ENCODE results near the gene RAB5A.

DNA sequence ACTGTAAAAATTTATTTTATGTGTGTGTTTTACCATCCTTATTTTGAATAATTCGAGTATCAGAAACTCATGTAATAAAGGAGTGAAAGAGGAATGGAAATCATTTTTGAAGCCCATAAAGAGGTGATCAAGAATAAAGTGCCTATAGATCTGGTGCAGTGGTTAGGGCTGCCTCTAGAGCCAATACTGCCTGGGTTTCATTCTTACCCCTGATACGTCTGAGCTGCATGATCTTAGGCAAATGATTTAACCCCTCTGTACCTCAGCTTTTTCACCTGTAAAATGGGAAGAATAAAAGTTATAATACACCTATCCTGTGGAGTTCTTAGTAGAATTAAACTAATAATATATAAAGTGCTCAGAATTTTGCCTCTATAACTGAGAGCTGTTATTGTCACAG is 43.2 kb upstream of the RAB5A start:
- TF ChIP-seq, protein P1, sequence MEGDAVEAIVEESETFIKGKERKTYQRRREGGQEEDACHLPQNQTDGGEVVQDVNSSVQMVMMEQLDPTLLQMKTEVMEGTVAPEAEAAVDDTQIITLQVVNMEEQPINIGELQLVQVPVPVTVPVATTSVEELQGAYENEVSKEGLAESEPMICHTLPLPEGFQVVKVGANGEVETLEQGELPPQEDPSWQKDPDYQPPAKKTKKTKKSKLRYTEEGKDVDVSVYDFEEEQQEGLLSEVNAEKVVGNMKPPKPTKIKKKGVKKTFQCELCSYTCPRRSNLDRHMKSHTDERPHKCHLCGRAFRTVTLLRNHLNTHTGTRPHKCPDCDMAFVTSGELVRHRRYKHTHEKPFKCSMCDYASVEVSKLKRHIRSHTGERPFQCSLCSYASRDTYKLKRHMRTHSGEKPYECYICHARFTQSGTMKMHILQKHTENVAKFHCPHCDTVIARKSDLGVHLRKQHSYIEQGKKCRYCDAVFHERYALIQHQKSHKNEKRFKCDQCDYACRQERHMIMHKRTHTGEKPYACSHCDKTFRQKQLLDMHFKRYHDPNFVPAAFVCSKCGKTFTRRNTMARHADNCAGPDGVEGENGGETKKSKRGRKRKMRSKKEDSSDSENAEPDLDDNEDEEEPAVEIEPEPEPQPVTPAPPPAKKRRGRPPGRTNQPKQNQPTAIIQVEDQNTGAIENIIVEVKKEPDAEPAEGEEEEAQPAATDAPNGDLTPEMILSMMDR (conservative IDR thresholded peaks at IDR 0.05; ENCODE audit: low read length) = no peak
- TF ChIP-seq EZH2phosphoT487 (IDR thresholded peaks at IDR 0.05; ENCODE audit: borderline replicate concordance, low read depth, low read length) = no peak
